ENCODE results near the gene CNN3. TPM values are rescaled to one million over a fixed set of nuclear protein-coding genes. Genes with fewer than 3 reads are reported as not detected.

Gene CNN3
- total RNA-seq, 2 donors from 2014 or later = 79.4 to 83.1 TPM

GRCh38 chr1:94936861-94937620, 10.1 kb upstream of the CNN3 start:
- 53 to 55% methylated on average over 5 of the region's 5 CpGs for WGBS, 2 donors
- DNase-seq (no peak), ATAC-seq (no peak)
- H3K4me1 ChIP-seq = peaks cover 9% of the 10 kb centered on the region
- H3K9me3 ChIP-seq = no peaks in the 10 kb centered on the region
- no peak overlapping the region for H3K4me3 ChIP-seq
- H3K27me3 ChIP-seq = no peaks in the 10 kb centered on the region
- no peaks in the 10 kb centered on the region for H3K36me3 ChIP-seq (replicated peaks in 1 of 2; ENCODE audit: insufficient read depth in 1 of 2, low read depth in 2 of 2)
- H3K27ac ChIP-seq = no peak overlapping the region
- intact Hi-C loops (cut with DNase I) = loop anchor here (10.0 kb wide), 1 partner anchor 98 kb away; no protein-coding TSS in a partner anchor
- TF ChIP-seq CTCF (IDR thresholded peaks at IDR 0.05) (no peak), POLR2A (IDR thresholded peaks at IDR 0.05) (no peak)

GRCh38 chr1:94935476-94935875, 8.6 kb upstream of the CNN3 start:
- WGBS, 2 donors = 43 to 46% methylated on average over 1 of the region's 1 CpG
- Histone ChIP-seq H3K4me3 (no peak overlapping the region), H3K4me1 (no peaks in the 10 kb centered on the region), H3K9me3 (no peaks in the 10 kb centered on the region), H3K27me3 (no peaks in the 10 kb centered on the region), H3K27ac (no peak overlapping the region), H3K36me3 (replicated peaks in 1 of 2; ENCODE audit: insufficient read depth in 1 of 2, low read depth in 2 of 2) (no peaks in the 10 kb centered on the region)
- no peak for ATAC-seq
- TF ChIP-seq CTCF (IDR thresholded peaks at IDR 0.05) = no peak
- no peak for TF ChIP-seq POLR2A (IDR thresholded peaks at IDR 0.05)
- intact Hi-C loops (cut with DNase I) = loop anchor here (10.0 kb wide), 1 partner anchor 99 kb away; no protein-coding TSS in a partner anchor
- no peak for DNase-seq

- H3K27me3 ChIP-seq = no peaks in the 10 kb centered on the region
- intact Hi-C loops (cut with DNase I) = loop anchor here (10.0 kb wide), 1 partner anchor 100 kb away; no protein-coding TSS in a partner anchor
- H3K27ac ChIP-seq = no peak overlapping the region
- H3K4me3 ChIP-seq = no peak overlapping the region
- H3K9me3 ChIP-seq = no peaks in the 10 kb centered on the region
- ATAC-seq (no peak), DNase-seq (no peak)
- H3K4me1 ChIP-seq = no peaks in the 10 kb centered on the region
- TF ChIP-seq CTCF (IDR thresholded peaks at IDR 0.05) (no peak), POLR2A (IDR thresholded peaks at IDR 0.05) (no peak)
- WGBS, 2 donors = 89 to 92% methylated on average over 1 of the region's 1 CpG
- no peaks in the 10 kb centered on the region for H3K36me3 ChIP-seq (replicated peaks in 1 of 2; ENCODE audit: insufficient read depth in 1 of 2, low read depth in 2 of 2)
These were observed 8.1 kb upstream of the CNN3 start for GRCh38 chr1:94935034-94935433.

- no peaks in the 10 kb centered on the region for H3K9me3 ChIP-seq
- no peaks in the 10 kb centered on the region for H3K27me3 ChIP-seq
- H3K27ac ChIP-seq = no peak overlapping the region
- no peaks in the 10 kb centered on the region for H3K36me3 ChIP-seq (replicated peaks in 1 of 2; ENCODE audit: insufficient read depth in 1 of 2, low read depth in 2 of 2)
- TF ChIP-seq POLR2A (IDR thresholded peaks at IDR 0.05) (no peak), CTCF (IDR thresholded peaks at IDR 0.05) (no peak)
- intact Hi-C loops (cut with DNase I) = loop anchor here (10.0 kb wide), 1 partner anchor 100 kb away; no protein-coding TSS in a partner anchor
- H3K4me3 ChIP-seq = no peak overlapping the region
- 72 to 74% methylated on average over 2 of the region's 2 CpGs for WGBS, 2 donors
- DNase-seq = no peak
- ATAC-seq = no peak
- peaks cover 3% of the 10 kb centered on the region for H3K4me1 ChIP-seq
These were observed 7.6 kb upstream of the CNN3 start for GRCh38 chr1:94934551-94934950.

Data from body of pancreas (tissue), 4 donors.